GM19463 (cell line): ENCODE data around the gene IGF2BP1.

Source experiments
- ATAC-seq: cut with Tn5 transposase; IDR thresholded peaks from one replicate; pipeline ENCODE4 v1.9.1; 2021; ENCODE audit warnings: mild to moderate bottlenecking, moderate library complexity; ENCODE audit not compliant: unreplicated experiment

The IGF2BP1 gene

DNA sequence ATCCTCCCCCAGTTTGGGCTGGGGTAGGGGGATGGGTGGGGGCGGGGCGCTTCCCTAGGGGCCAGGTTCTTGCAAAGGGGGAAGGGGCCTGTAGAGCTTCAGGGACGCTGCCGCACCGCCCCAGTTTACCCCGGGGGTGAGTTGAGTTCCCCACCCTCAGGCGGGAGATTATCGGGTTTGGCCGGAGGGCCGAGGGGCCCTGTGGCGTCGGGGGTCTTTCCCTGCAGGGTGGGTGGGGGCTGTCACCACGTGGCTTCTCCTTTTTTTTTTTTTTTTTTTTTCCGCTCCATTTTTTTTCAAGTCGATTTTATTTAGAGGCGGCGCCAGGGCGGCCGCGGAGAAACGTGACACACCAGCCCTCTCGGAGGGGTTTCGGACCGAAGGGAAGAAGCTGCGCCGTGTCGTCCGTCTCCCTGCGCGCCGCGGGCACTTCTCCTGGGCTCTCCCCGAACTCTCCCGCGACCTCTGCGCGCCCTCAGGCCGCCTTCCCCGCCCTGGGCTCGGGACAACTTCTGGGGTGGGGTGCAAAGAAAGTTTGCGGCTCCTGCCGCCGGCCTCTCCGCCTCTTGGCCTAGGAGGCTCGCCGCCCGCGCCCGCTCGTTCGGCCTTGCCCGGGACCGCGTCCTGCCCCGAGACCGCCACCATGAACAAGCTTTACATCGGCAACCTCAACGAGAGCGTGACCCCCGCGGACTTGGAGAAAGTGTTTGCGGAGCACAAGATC is at the start of gene IGF2BP1:
Gene IGF2BP1, plus strand, starts transcription at position 283 of the 724 bp plus-strand sequence. Its CDS starts 361 bp downstream, at position 644.
- ATAC-seq: no peak

DNA sequence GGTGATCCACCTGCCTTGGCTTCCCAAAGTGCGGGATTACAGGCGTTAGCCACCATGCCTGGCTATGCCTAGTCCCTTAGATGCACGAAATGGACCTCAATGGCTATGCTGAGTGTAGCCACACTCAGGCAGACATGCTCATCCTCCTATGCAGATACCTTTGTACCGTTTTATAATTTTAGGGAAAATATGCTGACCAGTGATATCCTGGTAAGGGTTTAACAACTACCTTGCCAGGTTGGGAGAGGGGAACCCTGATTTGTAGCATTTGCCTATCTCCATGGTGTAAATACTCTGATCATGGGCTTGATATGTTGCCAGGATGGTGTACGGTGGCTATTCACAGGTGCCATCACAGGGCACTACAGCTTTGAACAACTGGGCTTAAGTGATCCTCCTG is 45.6 kb upstream of the IGF2BP1 start:
- ATAC-seq: no peak

DNA sequence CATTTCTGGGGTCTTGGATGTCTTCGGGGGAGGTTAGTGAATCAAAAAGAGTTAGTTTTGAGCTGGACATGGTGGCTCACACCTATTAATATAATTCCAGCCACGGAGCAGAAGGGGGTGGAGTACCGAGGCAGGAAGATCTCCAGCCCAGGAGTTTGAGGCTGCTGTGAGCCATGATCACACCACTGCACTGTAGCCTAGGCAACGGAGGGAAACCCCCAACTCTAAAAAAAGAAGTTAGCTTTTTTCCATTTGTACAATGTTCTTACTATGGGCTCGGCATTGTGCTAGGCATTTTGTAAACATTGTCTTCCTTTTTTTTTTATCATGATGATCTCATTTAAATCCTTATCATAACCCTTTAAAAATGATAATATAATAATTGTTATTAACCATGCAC is 44.3 kb upstream of the IGF2BP1 start:
- ATAC-seq: no peak

DNA sequence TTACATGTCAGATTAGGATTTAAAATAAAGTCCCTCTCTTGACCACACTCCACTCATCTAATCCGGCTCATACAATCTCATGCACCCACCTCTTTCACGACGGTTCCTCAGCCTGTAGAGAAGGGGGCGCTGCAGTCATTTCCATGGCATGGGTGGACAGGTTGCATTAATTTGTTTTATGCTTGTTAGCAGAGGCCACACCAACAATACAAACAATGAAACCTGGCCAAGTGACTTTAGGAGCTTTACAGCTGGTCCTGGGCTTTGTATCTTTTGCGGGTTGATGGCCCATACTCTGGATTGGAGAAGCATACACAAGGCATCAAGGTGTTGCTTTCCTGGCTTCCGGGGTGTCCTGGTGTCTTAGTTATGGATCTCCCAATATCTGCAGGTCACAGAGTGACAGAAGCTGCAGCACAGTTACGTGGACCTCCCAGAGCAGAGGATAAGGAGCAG is 42.9 kb upstream of the IGF2BP1 start:
- no peak for ATAC-seq

DNA sequence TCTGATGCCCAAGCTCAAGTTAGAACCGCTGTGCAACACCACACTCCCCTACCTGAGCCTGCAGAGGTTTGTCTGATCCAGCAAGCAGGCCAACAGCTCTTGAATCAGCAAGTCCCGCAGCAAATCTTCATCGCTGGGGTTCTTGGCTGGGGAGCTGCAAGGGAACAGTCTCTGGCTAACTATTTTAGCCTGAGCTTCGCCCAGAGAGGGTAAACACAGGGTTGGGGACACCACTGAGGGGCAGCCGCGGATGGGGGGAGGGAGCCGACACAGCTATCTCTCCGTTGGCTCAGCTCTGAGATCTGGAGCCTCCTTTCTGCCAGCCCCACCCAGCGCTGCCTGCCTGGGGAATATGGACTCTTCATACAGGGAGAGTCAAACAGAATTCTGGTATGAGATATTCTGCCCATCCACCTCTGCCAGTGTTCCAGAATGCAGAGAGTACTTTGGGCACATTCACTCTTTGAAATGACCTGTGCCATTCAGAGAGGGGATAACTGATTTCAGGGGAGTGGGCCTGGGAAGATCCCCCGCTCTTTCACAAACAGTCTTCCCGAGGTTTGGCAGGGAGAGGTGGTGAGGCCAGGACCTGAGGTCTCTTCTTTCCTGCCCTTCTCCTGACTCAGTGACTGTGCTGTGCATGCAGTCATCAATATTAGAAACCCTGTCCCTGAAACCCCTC is 36.2 kb upstream of the IGF2BP1 start:
- ATAC-seq: no peak

DNA sequence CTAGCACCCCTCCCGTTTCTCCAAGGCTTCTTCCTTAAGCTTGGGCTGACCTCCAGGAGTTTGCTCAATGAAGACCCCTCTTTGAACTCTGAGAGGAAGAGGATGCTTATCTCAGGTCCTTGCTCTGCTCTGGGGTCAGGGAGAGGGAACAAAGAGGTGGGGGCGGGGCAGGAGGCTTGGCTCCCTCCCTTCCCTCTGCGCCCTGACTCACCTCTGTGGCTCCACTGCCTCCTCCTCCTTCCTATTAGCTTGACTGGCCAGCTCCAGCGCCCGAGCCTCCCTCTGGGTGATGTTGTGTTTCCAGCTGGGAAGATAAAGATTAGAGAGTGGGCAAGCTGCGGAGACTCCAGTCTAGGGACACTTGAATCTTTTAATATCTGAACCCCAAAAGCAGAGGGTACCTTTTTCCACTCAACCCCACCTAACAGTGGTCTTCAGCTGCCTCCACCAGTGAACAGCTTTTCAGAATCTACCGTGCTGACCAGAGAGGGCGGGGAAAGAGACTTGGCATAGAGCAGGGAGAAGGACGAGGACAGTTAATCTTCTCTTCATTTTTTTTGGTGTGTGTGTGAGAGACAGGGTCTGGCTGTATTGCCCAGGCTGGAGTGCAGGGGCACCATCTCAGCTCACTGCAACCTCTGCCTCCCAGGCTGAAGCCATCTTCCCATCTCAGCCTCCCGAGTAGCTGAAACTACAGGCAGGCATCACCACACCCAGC is 35.5 kb upstream of the IGF2BP1 start:
- ATAC-seq: no peak

DNA sequence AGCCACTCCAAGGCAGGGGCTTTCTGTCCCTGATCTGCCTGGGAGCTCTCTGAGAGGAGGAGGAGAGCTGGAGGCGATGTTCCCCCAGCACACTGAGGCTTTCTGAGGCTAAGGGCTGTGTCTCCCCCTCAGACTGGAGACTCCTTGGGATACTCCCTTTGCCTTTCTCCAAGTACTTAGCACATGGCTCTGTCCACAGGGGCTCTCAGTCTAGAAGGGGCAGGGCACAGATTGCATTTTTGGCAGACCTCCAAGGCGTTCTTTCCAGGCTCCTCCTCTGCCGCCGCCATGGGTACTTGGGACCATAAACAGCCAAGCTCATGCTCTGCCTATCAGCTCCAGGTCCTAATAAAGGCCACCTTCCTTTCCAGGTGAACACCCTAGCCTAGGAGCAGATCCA is 27.0 kb upstream of the IGF2BP1 start:
- no peak for ATAC-seq

DNA sequence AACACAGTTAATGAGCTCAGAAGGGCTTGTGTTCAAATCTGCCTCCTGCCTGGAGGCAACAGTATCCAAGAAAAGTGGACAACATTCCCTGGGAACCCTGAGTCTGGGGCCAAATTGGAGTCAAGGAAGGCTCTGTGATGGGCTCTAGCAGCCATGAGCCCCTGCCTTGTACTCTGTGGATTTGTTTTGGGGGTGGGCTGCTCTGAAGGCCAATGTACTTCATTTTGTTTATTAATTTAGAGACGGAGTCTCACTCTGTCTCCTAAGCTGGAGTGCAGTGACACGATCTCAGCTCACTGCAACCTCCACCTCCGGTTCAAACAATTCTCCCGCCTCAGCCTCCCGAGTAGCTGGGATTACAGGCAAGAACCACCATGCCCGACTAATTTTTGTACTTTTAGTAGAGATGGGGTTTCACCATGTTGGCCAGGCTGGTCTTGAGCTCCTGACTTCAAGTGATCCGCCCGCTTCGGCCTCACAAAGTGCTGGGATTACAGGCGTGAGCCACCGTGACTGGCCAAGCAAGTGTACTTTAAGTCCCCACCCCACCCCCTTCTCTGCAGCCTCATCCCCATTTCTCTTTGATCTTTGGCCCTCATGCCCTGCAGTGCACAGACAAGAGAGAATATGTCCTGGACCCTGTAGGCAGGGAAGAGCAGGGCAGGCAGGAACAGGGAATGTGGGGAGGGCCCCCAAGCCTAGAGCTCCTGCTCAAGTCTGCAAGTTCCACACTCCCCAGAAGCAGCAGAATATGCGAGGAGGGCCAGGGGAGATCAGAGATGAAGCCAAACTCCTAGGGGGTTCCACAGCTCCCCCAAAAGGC is 26.1 kb upstream of the IGF2BP1 start:
- no peak for ATAC-seq

DNA sequence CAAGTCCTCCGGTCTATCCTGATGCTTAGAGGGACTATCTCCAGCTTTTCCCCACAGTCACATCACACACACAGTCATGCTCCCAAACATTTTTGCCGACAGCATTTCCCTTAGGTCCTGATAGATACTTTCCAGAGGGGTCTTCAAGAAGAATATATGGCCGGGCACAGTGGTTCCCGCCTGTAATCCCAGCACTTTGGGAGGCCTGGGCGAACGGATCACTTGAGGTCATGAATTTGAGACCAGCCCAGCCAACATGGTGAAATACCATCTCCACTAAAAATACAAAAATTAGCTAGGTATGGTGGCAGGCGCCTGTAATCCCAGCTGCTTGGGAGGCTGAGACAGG is 24.5 kb upstream of the IGF2BP1 start:
- ATAC-seq: no peak

DNA sequence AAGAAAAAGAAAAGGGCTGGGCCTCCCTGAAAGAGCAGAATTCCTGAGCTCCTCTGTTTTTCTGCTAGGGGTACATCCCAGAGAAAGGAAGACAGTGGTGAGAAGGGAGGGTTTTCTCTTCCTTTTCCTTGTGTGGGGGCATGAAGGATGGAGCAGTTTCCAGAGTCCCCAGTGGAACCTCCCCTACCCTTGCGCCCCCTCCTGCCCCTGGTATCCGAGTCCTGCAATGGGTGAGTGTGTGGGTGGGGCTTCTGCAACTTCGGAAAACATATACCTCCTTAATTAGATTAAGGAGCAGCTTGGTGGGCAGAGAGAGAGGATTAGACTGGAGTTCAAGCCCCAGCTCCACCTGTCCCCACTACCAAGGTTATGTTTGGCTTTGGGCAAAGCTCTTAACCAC is 23.4 kb upstream of the IGF2BP1 start:
- no peak for ATAC-seq

DNA sequence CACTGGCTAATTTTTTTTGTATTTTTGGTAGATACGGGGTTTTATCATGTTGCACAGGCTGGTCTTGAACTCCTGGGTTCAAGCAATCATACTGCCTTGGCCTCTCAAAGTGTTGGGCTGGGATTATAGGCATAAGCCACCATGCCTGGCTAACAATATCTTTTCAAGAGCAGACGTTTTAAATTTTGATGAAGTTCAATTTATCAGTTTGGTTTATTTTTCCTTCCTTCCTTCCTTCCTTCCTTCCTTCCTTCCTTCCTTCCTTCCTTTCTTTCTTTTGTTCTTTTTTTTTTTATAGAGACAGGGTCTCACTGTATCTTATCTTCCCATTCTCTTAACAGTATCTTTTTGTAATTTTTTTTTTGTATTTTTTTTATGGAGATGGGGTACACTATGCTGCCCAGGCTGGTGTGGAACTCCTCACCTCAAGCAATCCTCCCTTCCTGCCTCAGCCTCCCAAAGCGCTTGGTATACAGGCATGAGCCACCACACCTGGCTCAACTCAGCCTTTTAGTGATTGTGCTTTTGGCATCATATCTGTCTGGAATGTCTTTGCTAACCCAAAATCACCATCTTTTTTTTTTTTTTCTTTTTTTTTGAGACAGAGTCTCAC is 15.2 kb upstream of the IGF2BP1 start:
- ATAC-seq: no peak

DNA sequence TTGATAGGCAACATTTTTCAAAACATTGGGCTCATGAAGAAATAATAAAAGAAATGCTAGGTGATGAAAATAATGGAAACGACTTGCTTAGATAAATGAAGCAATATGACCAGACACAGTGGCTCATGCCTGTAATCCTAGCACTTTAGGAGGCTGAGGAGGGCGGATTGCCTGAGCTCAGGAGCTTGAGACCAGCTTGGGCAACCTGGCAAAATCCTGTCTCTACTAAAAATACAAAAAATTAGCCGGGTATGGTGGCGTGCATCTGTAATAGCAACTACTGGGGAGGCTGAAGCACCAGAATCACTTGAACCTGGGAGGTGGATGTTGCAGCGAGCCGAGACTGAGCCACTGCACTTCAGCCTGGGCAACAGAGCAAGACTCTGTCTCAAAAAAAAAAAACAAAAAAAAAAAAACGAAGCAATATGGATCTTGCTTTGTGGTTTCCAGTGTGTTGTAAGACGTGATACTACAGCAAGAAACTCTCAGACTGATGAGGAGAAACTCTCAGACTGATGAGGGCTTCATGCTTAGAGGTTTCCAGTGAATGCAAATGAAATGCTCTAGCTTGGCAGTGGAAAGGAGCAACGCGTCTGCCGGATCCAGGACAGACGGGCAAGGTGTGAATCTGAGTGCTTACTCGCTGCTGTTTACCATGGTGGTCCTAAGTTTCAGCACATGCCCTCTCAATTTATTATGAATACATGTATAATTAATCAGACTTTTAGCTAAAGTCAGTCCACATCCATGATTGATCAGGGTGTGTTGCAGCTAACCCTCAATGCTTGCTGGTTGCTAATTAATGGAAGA is 11.5 kb upstream of the IGF2BP1 start:
- no peak for ATAC-seq

DNA sequence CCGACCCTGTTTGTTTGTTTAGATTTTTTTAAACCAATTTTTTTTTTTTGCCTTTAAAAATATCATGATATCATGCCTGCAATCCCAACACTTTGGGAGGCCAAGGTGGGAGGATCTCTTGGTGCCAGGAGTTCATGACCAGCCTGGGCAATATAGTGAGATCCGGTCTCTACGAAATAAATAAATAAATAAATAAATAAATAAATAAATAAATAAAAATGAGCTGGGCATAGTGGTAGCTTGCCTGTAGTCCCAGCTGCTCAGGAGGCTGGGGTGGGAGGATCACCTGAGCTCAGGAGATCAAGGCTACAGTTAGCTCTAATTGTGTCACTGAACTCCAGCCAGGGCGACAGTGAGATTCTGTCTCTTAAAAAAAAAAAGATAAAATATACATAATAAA is 8.1 kb upstream of the IGF2BP1 start:
- ATAC-seq: no peak

DNA sequence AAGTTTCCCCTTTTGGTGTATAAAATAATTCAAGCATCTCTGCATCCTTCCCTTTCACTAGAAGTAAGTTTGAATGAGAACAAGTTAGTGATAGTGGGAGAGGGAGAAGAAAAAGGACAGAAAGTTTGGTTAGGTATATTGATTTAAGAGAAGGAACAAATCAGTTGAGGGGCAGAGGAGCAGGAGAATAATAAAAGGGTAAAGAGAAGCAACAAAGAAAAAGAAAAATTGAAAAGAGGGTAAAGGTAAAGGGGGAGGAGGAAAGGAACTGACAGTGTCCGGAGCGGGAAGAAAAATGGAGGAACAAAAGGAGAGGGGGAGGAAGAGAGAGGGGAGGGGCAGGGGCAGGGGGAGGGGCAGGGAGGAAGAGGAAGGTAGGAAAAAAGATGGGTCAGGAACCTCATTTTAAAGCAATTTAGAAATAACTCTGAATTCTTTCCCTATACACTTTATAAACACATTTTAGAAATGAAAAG is 6.3 kb upstream of the IGF2BP1 start:
- no peak for ATAC-seq

DNA sequence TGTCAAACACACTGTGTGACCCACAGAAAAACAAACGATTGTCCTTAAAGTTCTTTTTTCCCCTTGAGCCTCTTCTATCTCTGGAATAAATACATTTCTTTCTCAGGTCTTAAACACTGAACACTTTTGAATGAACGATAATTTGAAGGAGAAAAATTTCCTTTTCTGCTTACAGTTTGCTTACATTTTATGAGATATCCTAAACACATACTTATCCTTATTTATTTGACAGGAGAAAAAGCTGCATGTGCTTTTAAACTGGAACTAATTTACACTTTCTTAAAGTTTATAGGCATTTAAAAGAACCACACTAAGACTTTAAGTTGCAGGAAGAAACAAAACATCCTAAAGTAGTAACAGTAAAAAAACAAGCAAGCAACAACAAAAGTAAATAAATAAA is 4.7 kb upstream of the IGF2BP1 start:
- no peak for ATAC-seq

DNA sequence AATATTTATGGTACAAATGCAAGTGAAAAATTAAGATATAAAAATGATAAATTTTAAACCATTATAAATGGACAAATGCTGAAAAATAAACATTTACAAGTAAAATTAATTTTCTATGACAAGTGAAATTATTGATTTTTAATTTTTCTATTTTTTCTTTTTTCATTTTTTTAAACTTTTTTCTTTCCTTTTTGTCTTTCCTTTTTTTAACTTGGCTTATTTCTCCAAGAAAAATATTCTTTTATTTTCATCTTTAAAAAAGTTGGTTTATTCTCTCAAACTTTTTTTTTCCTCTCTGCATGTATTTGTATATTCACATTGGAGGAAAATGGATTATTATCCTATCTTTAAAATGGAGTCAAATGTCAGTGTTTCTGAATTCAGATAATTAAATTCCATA is 3.9 kb upstream of the IGF2BP1 start:
- ATAC-seq: no peak

DNA sequence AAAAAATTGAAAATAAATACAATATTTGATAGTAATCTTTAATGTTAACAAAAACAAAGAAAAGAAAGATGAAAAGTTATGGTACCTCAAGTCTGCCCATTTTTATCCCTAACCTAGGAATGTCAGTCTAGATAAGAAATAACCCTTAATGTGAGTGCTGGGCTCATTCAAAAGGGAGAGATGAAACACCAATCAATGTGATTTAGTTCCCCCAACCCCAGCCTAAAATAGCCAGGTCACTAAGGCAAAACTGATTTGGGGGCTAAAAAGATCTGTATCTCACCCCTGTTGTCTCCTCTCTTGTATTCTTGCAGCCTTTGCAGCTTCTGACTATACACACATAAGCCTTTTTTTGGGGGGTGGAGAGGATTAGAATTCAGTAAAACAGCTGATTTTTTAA is 3.2 kb upstream of the IGF2BP1 start:
- ATAC-seq: no peak

DNA sequence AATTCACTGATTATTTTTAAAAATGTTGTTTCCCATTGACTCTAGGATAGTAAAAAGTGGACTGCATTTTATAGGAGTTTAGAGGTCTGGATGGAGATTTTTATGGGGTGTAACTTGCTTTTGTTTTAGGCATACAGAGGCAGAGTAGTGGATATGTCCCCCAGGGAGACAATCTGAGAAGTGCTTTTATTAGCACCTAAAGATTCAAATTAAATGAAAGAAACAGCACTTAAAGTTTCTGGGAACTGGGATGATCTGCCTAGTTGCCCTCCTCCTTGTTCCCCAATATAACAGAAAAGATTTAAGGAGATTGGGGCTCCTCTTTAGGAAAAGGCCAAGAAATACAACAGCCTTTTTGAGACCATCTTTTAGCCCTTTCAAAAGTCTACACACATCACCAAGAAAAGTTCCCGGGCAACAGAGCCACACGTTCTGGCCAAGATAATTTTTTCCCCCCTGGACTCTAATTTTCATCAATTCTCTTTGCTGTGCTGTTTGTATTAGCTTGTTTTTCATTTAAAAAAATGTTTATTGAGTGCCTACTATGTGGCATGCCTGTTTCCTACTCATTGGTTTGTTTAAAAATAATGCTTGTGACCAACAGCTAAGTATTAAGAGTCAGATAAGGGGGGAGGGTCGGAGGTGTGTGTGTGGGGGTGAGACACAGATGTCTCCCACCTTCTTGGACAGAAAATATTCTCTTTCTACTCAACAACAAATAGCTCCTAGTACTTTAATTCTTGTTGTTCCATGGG is 2.5 kb upstream of the IGF2BP1 start:
- no peak for ATAC-seq
